Esophagus muscularis mucosa (tissue), 4 donors: ENCODE measurements around the gene ARL4C.

Source experiments
- EP300 ChIP-seq: sonication (generic); formaldehyde crosslinking; IDR thresholded peaks from one replicate; pipeline ENCODE4 v1.6.1; 2017; ENCODE audit warnings: antibody characterized with exemption
- POLR2A ChIP-seq: fragments of 450-650 bp; IDR thresholded peaks from one replicate; pipeline ENCODE4 v1.6.1; 2017; ENCODE audit warnings: antibody characterized with exemption, moderate library complexity, mild to moderate bottlenecking, low read depth
- POLR2AphosphoS5 ChIP-seq, 2 donors: sonication (generic); formaldehyde crosslinking; IDR thresholded peaks; one replicate each; pipeline ENCODE4 v1.6.1; 2017; ENCODE audit warnings: antibody characterized with exemption in 2 of 2
- TF ChIP-seq, protein P1 (sequence below), 3 experiments: fragments of 200-600 bp in 2 of 3; fragments of 450-650 bp in 1 of 3; sonication (generic) in 2 of 3; IDR thresholded peaks; one replicate each; pipeline ENCODE4 v1.5.1; 2017 to 2019; ENCODE audit warnings: antibody characterized with exemption in 3 of 3, mild to moderate bottlenecking in 2 of 3, moderate library complexity in 1 of 3

DNA sequence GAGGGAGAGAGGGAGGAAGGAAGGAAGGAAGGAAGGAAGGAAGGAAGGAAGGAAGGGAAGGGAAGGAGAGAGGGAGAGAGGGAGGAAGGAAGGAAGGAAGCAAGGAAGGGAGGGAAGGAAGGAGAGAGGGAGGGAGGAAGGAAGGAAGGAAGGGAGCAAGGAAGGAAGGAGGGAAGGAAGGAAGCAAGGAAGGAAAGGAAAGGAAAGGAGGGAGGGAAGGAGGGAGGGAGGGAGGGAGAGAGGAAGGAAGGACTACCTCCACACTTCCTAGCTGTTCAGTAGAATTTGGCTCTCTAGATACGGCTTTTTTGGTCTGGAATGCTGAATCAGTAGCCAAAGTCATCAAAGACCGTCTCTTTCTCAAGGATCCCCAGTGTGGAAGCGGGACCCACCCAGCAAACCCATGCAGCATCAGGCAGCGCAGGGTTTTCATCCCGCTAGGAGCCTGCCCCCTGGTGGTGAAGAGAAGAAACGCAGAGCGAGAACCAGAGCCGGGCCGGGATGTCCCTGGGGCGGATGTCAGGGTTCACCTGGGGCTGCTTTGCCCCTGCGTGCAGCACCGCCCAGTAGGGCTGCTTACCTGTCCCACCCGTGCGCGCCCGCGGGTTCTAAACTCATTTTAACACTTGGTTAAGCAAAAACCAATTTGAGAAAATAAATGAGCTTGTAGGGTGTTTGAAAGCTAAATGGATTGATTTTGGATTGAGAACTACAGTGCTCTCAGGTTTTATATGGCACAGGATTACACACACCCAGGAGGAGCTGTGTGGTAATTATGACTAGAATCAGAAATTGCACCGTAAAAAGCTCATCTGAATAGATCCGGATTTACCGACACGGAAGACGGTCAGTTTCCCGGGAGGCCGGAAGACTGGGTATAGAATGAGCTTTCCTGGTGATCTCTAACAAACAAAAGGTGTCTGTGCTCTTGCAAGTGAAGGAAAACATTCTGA lies 48.1 kb upstream of the ARL4C start:
- TF ChIP-seq, protein P1, sequence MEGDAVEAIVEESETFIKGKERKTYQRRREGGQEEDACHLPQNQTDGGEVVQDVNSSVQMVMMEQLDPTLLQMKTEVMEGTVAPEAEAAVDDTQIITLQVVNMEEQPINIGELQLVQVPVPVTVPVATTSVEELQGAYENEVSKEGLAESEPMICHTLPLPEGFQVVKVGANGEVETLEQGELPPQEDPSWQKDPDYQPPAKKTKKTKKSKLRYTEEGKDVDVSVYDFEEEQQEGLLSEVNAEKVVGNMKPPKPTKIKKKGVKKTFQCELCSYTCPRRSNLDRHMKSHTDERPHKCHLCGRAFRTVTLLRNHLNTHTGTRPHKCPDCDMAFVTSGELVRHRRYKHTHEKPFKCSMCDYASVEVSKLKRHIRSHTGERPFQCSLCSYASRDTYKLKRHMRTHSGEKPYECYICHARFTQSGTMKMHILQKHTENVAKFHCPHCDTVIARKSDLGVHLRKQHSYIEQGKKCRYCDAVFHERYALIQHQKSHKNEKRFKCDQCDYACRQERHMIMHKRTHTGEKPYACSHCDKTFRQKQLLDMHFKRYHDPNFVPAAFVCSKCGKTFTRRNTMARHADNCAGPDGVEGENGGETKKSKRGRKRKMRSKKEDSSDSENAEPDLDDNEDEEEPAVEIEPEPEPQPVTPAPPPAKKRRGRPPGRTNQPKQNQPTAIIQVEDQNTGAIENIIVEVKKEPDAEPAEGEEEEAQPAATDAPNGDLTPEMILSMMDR (IDR thresholded peaks at IDR 0.05): peak; percentile 65 to 97 (median 84)
- TF ChIP-seq POLR2A (no peak), POLR2AphosphoS5 (IDR thresholded peaks at IDR 0.05) (no peak), EP300 (no peak)
